Activated CD4-positive, alpha-beta T cell treated with anti-CD3 and anti-CD28 coated beads, Interleukin-2, Interleukin-6, amounts not matched to agents 100 ng/mL and 50 ng/mL, durations not matched to agents 16 hours and 8 hours (primary cell): ENCODE results near the gene CHN2.

ENCODE experiments used
- DNase-seq: peaks from one replicate; pipeline ENCODE4 v3.0.0-alpha.2; 2020

The CHN2 gene

DNA sequence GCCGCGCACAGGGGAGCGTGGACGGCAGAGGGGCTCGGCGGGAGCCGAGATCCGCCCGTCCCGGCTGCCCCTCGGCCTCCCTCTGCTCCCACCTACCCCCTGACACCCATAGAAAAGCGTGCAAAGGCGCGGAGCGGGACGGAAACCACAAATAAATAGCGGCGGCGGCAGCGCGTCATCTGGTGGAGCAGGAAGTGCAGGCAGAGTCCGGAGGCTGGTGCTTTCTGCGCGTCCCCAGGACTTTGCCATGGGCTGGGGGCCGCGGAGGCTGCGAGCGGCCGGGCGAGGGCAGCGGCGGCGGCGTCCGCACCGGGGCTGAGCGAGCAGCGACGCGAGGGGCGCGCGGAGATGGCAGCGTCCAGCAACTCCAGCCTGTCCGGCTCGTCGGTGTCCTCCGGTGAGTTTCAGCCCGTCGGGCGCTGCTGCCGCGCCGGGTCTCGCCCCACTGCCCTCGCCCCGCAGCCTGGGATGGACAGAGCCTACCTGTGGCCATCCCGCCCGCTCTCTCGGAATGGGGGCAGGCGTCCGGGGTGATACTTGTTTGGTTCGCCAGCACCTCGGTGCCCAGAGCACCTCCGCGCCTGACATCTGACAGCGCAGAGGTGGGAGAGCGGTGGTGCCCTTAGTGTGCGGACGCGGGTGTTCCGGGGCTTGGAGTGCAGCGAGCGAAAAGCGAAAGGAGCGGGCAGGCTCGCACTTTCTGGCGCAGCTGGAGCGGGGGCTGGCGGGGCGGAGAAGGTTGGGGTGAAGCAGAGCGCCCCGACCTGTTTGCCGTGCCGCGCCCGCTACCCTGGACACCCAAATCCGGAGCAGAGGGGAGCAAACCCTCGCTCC lies at the start of gene CHN2:
TSS of gene CHN2 (plus strand) at position 182 of the 834 bp plus-strand sequence.
- peak; percentile 38 for DNase-seq

DNA sequence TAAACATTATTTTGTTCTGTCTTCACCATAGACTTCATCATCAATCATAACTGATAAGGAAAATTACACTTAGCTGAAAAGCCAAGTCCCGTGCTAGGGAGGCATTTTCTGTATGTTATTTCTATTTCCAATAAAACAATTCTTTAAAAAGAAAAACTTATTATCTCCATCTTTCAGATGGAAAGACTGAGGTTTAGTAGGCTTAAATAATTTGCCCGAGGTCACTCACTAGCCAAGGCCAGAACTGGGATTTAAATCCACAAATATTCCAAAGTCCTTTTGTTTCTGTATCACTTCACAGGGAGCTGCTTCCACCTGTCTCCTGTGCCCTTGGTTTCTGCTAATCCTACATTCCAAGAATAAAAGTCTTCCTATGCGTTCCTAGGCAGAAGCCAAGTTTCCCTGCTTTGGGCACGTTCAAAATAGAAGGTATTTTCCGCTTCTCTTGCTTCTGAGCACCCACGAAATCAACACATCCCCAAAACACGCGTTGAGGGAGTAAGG lies 49.0 kb upstream of the CHN2 start:
- DNase-seq = no peak

DNA sequence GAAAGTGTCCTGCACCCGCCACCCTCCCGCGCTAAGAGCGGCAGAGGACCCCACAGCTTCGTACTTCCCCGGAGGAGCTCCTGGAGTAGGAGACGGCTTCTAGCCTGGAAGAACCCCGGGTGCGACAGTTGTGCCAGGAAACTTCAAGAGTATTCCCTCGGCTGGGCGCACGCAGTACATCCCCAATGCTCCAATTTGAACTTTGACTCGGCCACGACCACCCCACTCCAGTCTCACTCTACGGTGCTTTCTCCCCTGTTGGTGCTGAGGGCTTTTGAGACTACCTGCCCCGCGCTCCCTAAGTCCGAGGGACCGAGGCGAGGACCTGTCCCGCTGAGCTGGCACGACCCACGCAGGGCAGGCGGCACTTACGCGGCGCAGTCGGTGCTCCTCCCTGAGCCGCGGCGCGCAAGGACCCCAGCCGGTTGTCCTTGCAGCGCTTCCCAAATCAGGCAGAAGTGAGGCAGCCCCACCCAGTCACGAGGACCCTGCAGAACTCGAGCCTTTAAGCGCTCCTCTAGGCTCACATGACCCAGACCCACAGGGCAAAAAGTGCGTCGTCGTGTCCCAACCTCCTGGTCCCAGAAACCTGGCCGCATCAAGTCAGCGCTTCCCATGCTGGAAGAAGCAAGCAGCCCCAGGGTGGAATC lies 48.4 kb upstream of the CHN2 start, which contains the start of gene CPVL:
TSS of gene CPVL (minus strand) at position 481 of the 650 bp plus-strand sequence. CDS start 25,476 bp downstream, outside the sequence.
- DNase-seq = peak; percentile 20

DNA sequence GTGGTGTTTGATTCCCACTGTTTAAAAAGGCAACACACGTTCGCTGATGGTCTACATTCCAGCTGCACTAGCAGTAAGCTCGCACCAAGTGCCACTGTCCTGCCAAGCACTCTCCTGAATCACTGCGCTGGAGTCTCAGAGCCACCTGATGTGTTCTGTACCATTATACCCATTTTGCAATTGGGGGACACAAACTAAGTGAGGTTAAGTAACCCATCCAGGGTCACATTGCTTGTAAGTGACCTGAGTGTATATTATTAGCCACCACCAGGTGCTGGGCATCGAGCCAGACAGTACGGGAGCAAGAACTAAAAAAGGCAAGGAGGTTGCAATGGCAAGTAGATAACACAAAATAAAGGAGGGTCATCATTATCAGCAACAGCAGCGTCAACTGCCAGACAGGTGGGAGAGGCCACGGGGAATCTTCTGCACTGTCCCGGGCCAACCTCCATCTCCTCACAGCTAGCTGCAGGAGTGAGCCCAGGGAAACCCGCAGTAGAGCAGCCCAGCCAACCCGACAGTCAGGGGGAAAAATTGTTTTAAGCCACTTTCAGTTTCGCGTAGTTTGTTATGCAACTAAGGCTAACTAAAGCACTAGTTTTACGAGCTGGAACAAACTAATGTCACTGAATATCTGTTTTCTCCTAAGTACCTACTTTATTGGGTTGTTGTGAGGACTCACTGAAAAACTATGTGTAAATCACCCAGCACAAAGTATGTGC lies 47.5 kb upstream of the CHN2 start:
- no peak for DNase-seq

DNA sequence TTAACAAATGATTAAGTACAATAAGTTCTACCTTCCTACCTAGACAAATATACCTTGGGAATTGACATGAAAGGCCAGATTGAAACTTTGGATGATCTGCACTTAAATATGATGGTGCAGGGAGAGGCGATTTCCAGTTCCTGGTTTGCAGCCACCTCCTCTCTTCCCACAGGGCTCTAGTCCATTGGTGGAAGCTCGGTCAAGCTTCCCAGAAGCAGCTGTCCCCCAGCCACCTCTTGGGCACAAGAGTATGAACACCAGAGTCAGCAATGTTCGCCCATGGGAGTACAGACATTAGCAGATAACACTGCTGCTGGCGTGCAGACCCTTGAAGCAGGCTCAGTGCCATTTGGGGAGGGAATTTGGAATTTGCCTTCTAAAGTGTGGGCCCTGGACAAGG lies 46.8 kb upstream of the CHN2 start:
- no peak for DNase-seq

DNA sequence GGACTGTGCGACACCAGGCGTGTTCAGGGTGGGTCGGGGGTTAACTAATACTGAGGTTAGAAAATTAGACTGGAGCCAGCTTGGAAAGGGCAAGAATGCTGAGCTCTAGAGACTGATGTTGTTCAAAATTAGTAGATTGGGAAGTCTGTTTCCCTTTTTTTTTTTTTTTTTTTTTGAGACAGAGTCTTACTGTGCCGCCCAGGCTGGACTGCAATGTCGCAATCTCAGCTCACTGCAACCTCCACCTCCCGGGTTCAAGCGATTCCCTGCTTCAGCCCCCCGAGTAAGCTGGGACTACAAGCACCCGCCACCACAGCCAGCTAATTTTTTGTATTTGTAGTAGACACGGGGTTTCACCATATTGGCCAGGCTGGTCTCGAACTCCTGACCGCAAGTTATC lies 45.5 kb upstream of the CHN2 start:
- no peak for DNase-seq

DNA sequence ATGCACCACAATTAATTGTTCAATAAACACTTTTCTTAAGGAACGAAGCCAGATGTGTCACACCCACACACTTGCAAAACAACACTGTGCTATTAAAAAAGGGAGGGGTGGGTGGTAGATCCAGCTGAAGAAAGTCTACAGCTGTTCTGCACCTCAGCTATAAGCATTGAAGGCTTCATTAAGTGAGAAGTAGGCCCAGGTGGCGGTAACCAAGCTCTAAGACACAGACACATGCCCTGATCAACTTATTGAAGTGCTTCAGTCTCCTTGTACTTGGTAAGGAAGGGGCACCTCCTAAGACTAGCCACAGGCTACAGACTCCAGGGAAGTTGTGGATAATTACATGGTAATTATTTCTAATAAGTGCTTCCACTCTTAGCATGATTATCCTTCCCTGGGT lies 43.7 kb upstream of the CHN2 start:
- no peak for DNase-seq

DNA sequence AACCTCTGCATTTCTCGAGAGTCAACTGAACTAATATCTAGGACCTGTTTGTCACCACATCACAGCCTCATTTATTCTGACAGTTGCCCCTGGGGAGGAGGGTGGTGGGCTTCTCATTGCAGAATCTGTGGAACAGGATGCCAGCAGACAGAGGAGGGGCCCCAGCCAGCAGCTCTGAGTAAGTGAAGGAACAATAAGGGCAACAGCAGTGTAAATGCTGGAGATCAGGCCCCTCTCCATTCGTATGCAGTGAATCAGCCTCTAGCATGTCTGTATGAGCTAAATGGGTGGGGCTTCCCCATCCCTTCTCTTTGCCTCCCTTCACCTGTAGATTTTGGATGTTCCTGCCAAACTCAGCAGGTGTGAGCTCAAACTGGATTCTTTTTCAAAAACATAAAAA lies 40.5 kb upstream of the CHN2 start:
- no peak for DNase-seq

DNA sequence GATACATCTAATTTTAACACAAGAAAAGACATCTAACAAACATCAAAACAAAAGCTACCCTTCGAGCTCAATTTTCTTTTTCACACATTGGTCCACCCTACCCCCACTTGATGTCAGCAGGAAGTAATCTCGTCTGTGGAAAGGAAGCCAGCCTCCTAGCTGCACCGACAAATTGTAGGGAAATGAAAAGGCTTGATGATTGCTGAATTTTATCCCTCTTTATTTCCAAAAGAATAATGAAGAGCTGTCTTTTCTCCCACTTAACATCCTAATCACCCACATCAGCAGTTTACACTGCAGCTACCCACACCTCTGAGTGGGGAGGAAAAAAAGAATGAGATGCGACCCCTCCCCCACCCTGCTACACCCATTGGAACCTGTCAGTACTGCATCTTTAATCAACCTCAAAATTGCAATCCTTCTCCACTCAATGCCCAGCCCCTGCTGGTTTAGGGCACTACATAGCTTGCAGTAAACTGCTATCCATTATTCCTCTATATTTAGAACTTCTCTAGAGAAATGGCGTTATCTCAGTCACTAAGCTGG lies 37.6 kb upstream of the CHN2 start:
- DNase-seq = peak; percentile 14

DNA sequence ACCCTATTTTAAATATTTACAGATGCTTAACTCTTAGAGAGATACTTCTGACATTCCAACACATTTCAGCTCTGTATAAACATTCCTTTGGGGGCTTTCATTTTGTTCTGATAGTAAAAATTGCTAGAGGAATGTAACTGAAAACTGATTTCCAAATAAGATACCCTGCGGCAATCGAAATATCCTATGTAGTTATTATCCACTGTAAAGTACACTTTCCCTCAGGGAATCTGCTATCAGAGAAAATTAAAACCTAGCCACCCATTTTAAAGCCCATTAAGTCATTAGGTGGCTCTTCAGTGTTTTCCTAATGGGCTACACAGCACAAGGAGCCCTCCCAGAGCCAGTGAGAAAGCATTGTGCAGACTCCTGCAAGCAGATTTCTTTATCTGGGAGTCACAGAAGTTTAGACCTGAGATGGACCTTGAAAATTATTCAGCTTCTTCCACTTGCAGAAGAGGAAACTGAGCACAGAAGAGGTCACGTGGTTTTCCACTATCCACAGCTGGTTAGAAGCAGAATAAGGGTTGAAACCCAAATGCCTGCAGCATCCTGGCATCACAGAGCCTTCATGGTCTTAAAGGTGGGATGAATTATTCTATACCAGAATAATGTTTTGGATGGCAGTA lies 35.7 kb upstream of the CHN2 start:
- DNase-seq = no peak

DNA sequence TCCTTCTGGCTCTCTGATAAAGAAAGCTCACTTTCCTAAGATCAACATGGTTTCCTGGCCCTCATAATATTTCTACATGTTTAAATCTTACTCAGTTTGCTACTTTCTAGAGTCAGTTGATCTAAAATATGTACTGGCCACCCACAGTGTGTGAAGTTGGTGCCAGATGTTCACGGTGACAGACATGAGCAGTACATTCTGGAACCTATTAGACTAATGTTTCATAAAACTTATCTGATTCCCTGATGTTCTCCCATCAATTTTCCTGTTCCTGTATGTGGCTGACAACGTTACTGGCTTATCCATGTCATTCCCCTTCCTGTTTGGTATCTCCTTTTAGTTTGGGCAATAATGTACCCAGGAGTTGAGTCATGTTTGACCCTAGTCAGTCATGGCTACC lies 34.5 kb upstream of the CHN2 start:
- DNase-seq = no peak

DNA sequence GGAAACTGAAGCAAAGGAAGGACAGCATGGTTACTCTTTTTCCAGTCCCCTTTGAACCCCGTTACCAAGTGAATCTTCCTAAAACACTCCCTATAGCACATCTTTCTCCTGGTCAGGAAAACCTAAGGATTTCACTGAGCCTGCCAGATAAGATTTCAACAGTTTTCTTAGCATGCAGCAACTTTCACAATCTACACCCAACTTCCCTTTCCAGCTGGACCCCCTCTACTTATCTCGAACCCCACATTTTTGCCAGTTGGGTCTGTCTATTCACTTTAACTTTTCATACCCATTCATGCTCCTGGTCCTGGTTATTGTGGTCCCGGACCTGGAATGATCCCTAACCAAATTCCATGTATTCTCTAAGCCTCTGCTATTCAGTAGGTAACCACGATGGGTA lies 33.3 kb upstream of the CHN2 start:
- DNase-seq = no peak

DNA sequence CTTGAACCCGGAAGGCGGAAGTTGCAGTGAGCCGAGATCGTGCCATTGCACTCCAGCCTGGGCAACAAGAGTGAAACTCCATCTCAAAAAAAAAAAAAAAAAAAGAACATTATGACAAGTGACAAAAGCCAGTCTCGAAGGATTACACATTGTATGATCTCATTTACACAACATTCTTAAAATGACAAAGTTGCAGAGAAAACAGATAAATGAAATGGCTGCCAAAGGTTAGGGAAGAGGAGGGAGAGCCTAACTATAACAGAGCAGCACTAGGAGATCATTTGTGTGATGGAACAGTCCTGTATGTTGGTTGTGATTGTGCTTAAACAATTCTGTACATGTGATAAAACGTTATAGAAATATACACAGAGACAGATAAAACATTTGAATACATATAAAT lies 32.0 kb upstream of the CHN2 start:
- DNase-seq = no peak

DNA sequence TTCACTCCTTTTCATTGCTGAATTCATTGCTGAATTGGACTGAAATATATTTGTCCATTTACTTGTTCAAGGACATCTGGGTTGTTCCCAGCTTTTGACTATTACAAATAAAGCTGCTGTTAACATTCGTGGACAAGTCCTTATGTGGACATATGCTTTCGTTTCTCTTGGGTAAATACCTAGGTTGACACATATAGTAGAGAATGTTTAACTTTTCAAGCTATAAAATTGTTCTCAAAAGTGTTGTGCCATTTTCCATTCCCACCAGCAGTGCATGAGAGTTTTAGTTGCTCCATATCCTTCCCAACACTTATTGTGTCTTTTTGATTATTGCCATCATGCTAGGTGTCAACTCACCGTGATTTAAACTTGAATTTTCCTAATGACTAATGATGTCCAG lies 30.7 kb upstream of the CHN2 start:
- DNase-seq = no peak

DNA sequence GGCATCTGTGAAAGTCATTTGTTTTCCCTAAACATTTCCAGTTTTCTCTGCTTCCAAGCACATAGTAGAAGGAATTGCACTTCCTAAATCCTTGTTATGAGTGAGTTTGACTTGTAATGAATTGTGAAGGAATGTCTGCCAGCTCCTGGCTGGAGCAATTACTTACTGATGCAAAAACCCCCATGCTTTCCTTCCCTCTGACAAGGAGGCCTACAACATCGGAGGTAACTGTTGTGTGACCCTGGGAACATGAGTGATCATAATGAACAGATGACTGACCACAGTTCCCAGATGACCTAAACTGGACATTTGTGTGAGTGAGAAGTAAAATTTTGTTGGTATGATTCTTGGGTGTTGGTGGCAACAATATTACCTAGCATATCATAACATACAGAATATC lies 26.9 kb upstream of the CHN2 start:
- DNase-seq = no peak

DNA sequence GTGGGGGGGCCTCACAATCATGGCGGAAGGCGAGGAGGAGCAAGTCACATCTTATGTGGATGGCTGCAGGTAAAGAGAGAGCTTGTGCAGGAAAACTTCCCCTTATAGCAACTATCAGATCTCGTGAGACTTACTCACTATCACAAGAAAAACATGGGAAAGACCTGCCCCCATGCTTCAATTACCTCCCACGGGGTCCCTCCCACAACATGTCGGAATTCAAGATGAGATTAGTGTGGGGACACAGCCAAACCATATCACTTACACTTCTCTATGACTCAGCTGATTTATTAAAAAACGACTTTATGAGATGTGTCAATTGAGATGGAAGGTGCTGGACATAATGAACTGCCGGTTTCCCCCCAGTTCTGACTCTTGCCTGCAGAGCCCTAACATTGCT lies 23.8 kb upstream of the CHN2 start:
- DNase-seq = no peak

DNA sequence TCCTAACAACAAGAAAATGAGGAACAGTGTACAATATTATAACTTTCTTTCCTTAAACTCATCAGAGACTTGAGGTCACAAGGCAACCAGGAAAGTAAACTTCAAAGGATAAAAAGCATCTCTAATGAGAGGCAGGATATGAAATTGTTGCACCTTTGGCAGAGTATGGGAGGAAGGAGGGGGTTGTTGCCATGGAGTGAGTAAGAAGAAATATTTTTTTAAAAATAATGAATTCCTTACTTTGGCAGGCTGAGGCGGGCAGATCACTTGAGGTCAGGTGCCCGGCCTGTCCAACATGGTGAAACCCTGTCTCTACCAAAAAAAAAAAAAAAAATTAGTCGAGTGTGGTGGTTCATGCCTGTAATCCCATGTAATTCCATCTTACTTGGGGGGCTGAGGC lies 21.1 kb upstream of the CHN2 start:
- no peak for DNase-seq

DNA sequence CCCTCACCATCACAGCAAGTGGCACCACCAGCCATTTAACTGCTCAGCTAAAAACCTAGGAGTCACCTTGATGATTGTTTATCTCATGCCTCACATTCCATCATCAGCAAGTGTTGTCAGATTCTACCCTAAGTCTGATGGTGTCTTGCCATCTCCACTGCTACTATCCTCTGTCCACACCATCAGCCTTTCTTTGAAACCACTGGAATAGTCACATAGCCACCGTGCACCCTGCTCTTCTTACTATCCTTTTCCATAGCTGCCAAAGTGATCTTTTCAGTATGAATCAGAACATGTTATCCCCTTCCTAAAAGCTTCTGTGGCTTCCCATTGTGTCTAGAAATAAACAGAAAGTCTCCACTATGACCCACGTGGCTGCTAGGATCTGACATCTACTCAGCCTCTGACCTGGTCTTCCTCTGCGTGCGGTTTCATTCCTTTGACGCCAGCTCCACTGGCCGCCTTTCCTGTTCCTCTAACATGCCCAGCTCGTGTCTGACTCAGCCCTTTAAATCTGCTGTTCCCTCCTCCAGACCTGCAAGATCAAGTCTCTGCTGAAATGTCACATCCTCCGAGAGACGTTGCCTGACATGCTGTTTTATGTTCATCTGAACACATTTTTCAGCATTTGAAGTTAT lies 16.5 kb upstream of the CHN2 start:
- peak; percentile 31 for DNase-seq

DNA sequence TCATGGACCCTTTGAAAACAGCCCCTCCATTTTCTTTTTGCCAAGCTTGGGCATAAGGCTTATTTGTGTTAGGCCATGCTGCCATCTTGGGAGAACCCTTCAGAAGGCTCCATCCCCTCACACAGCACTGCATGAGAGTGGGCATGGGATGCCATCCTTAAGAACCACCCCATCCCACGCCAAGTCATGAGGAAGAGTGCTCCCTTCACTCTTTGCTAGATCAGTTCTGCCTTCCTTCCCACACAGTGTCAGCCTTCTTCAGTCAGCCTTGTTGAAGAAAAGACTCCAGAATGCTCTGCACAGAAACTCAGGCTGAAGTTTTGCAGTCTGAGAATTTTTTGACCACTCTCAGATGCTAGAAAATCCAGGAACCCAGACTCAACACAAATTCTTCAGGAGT lies 15.5 kb upstream of the CHN2 start:
- no peak for DNase-seq

DNA sequence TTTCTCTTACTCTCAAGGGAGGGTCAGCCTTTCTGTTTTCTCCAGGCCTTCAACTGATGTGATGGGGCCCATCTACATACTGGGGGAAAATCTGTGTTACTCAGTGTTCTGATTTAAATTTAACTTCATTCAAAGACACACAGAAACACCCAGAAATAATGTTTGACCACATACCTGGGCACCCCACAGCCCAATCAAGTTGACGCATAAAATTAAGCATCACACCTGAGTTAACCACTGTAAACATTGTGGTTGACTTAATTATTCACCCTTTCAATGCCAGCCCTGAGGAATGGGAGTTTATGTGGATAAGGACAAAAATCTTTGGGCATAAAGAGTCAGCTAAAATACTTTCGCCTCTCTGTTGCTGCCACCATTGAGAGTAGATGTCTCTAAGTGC lies 10.0 kb upstream of the CHN2 start:
- no peak for DNase-seq

DNA sequence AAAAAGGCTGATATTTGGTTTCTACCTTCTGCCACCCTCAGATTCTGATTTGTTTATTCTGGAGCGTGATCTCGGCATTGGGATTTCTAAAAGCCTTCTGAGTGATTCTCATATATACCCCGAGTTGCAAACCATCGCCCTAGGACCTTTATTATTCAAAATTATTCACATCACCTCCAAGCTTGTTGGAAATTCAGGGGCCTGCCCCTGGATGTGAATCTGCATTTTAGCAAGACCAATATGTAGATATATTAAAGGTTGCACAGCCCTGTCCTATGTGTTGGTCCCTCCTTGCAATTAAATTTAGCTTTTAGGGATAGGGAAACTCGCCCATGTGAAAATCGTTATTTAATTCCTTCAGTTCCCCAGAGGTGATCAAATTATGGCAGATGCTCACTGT lies 9.0 kb upstream of the CHN2 start:
- no peak for DNase-seq

DNA sequence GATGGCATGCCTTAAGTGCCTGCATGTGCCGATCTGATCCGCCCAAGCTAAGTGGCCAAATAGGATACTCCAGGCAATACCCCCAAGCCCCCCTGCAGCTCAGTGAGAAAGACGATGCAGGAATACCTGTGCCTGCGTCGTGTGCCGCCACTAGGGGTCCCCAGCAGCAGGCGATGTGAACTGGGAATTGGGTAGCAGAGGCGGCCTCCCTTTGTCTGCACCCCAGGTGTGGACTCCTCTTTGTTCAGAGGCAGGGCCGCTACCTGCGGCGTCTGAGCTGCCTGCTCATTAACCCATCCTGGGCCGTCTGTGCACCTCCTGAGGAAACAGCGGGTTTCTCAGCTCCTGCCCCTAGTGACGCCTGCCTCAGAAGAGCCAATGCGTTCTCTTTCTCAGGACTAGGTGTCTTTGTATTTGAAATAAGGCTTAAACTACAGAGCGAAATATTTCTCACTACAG lies 4.8 kb upstream of the CHN2 start:
- DNase-seq = peak; percentile 65
